GM23338 (cell line): ENCODE results near the gene NECTIN1. TPM values are rescaled to one million over a fixed set of nuclear protein-coding genes. Genes with fewer than 3 reads are reported as not detected.

Experiments
- ATAC-seq: fragments of 200-7000 bp; cut with Tn5 transposase; 3 replicates; pipeline ENCODE4 v1.9.1; 2020
- DNase-seq: peaks from one replicate; pipeline ENCODE4 v3.0.0-alpha.2; 2015; ENCODE audit warnings: low spot score
- H2AFZ ChIP-seq: fragments of 200-600 bp; sonication (generic); 2 replicates; pipeline ENCODE4 v1.8.0; 2016; ENCODE audit warnings: antibody characterized with exemption, mild to moderate bottlenecking, moderate library complexity
- H3F3A ChIP-seq: fragments of 200-600 bp; sonication (generic); replicated peaks from 2 replicates; pipeline ENCODE4 v1.8.0; 2017; ENCODE audit warnings: antibody characterized with exemption, mixed run types, low read depth
- H3K27ac ChIP-seq: fragments of 200-600 bp; sonication (generic); 2 replicates; pipeline ENCODE4 v1.6.1; 2016; ENCODE audit warnings: low read depth
- H3K27me3 ChIP-seq: fragments of 200-600 bp; sonication (generic); 2 replicates; pipeline ENCODE4 v1.8.0; 2016; ENCODE audit warnings: mild to moderate bottlenecking, mixed run types, moderate library complexity; ENCODE audit not compliant: insufficient read depth
- H3K36me3 ChIP-seq: fragments of 200-600 bp; sonication (generic); 2 replicates; pipeline ENCODE4 v1.8.0; 2016; ENCODE audit warnings: mild to moderate bottlenecking; ENCODE audit not compliant: insufficient read depth
- H3K4me1 ChIP-seq: fragments of 200-600 bp; sonication (generic); 2 replicates; pipeline ENCODE4 v1.8.0; 2016; ENCODE audit warnings: mild to moderate bottlenecking, moderate library complexity; ENCODE audit not compliant: insufficient read depth
- H3K4me2 ChIP-seq: fragments of 200-600 bp; sonication (generic); 2 replicates; pipeline ENCODE4 v1.7.1; 2017; ENCODE audit warnings: mixed run types
- H3K4me3 ChIP-seq: fragments of 200-600 bp; sonication (generic); 2 replicates; pipeline ENCODE4 v1.6.1; 2016; ENCODE audit warnings: mixed run types
- H3K79me2 ChIP-seq: fragments of 200-600 bp; sonication (generic); replicated peaks from 2 replicates; pipeline ENCODE4 v1.8.0; 2017; ENCODE audit warnings: mild to moderate bottlenecking; ENCODE audit not compliant: insufficient read depth
- H3K9me2 ChIP-seq: fragments of 200-600 bp; sonication (generic); 2 replicates; pipeline ENCODE4 v1.8.0; 2017; ENCODE audit not compliant: insufficient read depth
- H4K20me1 ChIP-seq: fragments of 200-600 bp; sonication (generic); replicated peaks from 2 replicates; pipeline ENCODE4 v1.8.0; 2017; ENCODE audit warnings: mild to moderate bottlenecking; ENCODE audit not compliant: insufficient read depth
- H3K27ac Mint-ChIP-seq: 2 replicates; pipeline ENCODE4 v1.8.0; 2020; ENCODE audit warnings: inconsistent platforms, mild to moderate bottlenecking, moderate library complexity, mixed read lengths
- H3K27me3 Mint-ChIP-seq: 3 replicates; pipeline ENCODE4 v1.8.0; 2022; ENCODE audit warnings: low read depth, mild to moderate bottlenecking, moderate library complexity, mixed read lengths, inconsistent platforms; ENCODE audit not compliant: insufficient read depth, poor library complexity
- H3K36me3 Mint-ChIP-seq: 3 replicates; pipeline ENCODE4 v1.8.0; 2021; ENCODE audit warnings: low read depth, mild to moderate bottlenecking, inconsistent platforms, moderate library complexity, mixed read lengths
- H3K4me1 Mint-ChIP-seq: 3 replicates; pipeline ENCODE4 v1.8.0; 2020; ENCODE audit warnings: mild to moderate bottlenecking, inconsistent platforms, mixed read lengths
- H3K4me3 Mint-ChIP-seq: 3 replicates; pipeline ENCODE4 v1.8.0; 2021; ENCODE audit warnings: moderate library complexity, mild to moderate bottlenecking, inconsistent platforms, mixed read lengths
- H3K9me3 Mint-ChIP-seq: 3 replicates; pipeline ENCODE4 v1.8.0; 2020; ENCODE audit warnings: moderate library complexity, mild to moderate bottlenecking, inconsistent platforms, mixed read lengths
- CREB1 ChIP-seq: fragments of 250-450 bp; sonication (Bioruptor Pico); IDR thresholded peaks from 2 replicates; pipeline ENCODE4 v1.5.0; 2020; ENCODE audit warnings: low read depth, mild to moderate bottlenecking, moderate library complexity
- CTCF ChIP-seq, 2 experiments: fragments of 200-600 bp in 1 of 2; sonication (generic) in 1 of 2; conservative IDR thresholded peaks; 2 replicates each; pipeline versions ENCODE4 v1.5.1 to v1.6.1; 2016 to 2017; ENCODE audit warnings: antibody characterized with exemption in 2 of 2, low read depth in 2 of 2, mild to moderate bottlenecking in 2 of 2, moderate library complexity in 1 of 2
- ETS1 ChIP-seq: IDR thresholded peaks from 2 replicates; pipeline ENCODE4 v1.6.1; 2016; ENCODE audit warnings: antibody characterized with exemption
- EZH2 ChIP-seq: fragments of 200-600 bp; sonication (generic); IDR thresholded peaks from one replicate; pipeline ENCODE4 v1.8.0; 2017; ENCODE audit warnings: antibody characterized with exemption, mild to moderate bottlenecking, low read depth; ENCODE audit not compliant: unreplicated experiment
- EZH2phosphoT487 ChIP-seq: fragments of 200-600 bp; sonication (generic); IDR thresholded peaks from one replicate; pipeline ENCODE4 v1.8.1; 2018; ENCODE audit warnings: antibody characterized with exemption; ENCODE audit not compliant: unreplicated experiment
- JUNB ChIP-seq: IDR thresholded peaks from one replicate; pipeline ENCODE4 v1.6.1; 2016; ENCODE audit warnings: antibody characterized with exemption; ENCODE audit not compliant: unreplicated experiment
- NANOG ChIP-seq: IDR thresholded peaks from 2 replicates; pipeline ENCODE4 v1.6.1; 2016; ENCODE audit warnings: antibody characterized with exemption, borderline replicate concordance
- POLR2AphosphoS5 ChIP-seq: IDR thresholded peaks from 2 replicates; pipeline ENCODE4 v1.6.1; 2016; ENCODE audit warnings: antibody characterized with exemption, low read depth
- STAT1 ChIP-seq: IDR thresholded peaks from one replicate; pipeline ENCODE4 v1.6.1; 2016; ENCODE audit warnings: antibody characterized with exemption; ENCODE audit not compliant: unreplicated experiment
- ZNF331 ChIP-seq: fragments of 250-450 bp; sonication (Bioruptor Pico); IDR thresholded peaks from 2 replicates; pipeline ENCODE4 v1.5.0; 2020; ENCODE audit warnings: low read depth, mild to moderate bottlenecking, moderate library complexity
- ZNF462 ChIP-seq: fragments of 250-450 bp; sonication (Bioruptor Pico); IDR thresholded peaks from 2 replicates; pipeline ENCODE4 v1.5.0; 2020; ENCODE audit warnings: mild to moderate bottlenecking, moderate library complexity
- polyA plus RNA-seq: library from polyadenylated mRNA; unstranded; fragments of >200 nt; fragmentation: Nextera tagmentation; extraction: Ambion mirVana; gene quantifications from 2 replicates; pipeline ENCODE4 v1.2.1, GENCODE V29; 2016
- total RNA-seq: library from RNA; depleted of rRNA; stranded (reverse); fragments of >200 nt; shearing (Covaris generic); gene quantifications from 2 replicates; pipeline ENCODE4 v1.2.3, GENCODE V29; 2014
- TF ChIP-seq, protein P1 (sequence below): IDR thresholded peaks from one replicate; pipeline ENCODE4 v1.6.1; 2018; ENCODE audit warnings: antibody characterized with exemption; ENCODE audit not compliant: unreplicated experiment

NECTIN1 gene
- total and polyA plus RNA-seq, 2 experiments from 2014 or later: 18.7 to 56.3 TPM

- DNase-seq (no peak), ATAC-seq (no peak)
- Histone ChIP-seq H3K27ac (no peak overlapping the region), H4K20me1 (no peaks in the 10 kb centered on the region), H3K27me3 (no peaks in the 10 kb centered on the region), H3K4me2 (no peak overlapping the region), H2AFZ (no peak overlapping the region), H3K9me2 (no peaks in the 10 kb centered on the region), H3F3A (no peaks in the 10 kb centered on the region), H3K4me1 (peaks cover 15% of the 10 kb centered on the region), H3K4me3 (no peak overlapping the region), H3K36me3 (no peaks in the 10 kb centered on the region), H3K79me2 (no peaks in the 10 kb centered on the region)
- peaks cover 2% of the 10 kb centered on the region; the same call in 2 of the 3 replicates for H3K36me3 Mint-ChIP-seq
- TF ChIP-seq ETS1 (no peak), ZNF462 (CRISPR knock-in tag) (no peak), NANOG (no peak), CTCF (conservative IDR thresholded peaks at IDR 0.05; ENCODE audit: low read depth in 2 of 2) (no peak), JUNB (no peak), CREB1 (no peak), POLR2AphosphoS5 (no peak), ZNF331 (CRISPR knock-in tag) (no peak), EZH2 (no peak), STAT1 (no peak), EZH2phosphoT487 (no peak)
- TF ChIP-seq, protein P1, sequence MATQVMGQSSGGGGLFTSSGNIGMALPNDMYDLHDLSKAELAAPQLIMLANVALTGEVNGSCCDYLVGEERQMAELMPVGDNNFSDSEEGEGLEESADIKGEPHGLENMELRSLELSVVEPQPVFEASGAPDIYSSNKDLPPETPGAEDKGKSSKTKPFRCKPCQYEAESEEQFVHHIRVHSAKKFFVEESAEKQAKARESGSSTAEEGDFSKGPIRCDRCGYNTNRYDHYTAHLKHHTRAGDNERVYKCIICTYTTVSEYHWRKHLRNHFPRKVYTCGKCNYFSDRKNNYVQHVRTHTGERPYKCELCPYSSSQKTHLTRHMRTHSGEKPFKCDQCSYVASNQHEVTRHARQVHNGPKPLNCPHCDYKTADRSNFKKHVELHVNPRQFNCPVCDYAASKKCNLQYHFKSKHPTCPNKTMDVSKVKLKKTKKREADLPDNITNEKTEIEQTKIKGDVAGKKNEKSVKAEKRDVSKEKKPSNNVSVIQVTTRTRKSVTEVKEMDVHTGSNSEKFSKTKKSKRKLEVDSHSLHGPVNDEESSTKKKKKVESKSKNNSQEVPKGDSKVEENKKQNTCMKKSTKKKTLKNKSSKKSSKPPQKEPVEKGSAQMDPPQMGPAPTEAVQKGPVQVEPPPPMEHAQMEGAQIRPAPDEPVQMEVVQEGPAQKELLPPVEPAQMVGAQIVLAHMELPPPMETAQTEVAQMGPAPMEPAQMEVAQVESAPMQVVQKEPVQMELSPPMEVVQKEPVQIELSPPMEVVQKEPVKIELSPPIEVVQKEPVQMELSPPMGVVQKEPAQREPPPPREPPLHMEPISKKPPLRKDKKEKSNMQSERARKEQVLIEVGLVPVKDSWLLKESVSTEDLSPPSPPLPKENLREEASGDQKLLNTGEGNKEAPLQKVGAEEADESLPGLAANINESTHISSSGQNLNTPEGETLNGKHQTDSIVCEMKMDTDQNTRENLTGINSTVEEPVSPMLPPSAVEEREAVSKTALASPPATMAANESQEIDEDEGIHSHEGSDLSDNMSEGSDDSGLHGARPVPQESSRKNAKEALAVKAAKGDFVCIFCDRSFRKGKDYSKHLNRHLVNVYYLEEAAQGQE: no peak
- no peak overlapping the region for H3K27ac Mint-ChIP-seq
- peaks cover 25% of the 10 kb centered on the region for H3K4me1 Mint-ChIP-seq
- peaks cover 9% of the 10 kb centered on the region for H3K27me3 Mint-ChIP-seq
- H3K9me3 Mint-ChIP-seq: peaks cover 6% of the 10 kb centered on the region; the same call in 2 of the 3 replicates
- H3K4me3 Mint-ChIP-seq: no peak overlapping the region
Measured at GRCh38 chr11:119652907-119653659, 75.9 kb downstream of the NECTIN1 start.
